IMR-90 (cell line): ENCODE results near the gene FARS2. TPM values are rescaled to one million over a fixed set of nuclear protein-coding genes. Genes with fewer than 3 reads are reported as not detected.

Experiments used
- ATAC-seq: fragments of 200-7000 bp; cut with Tn5 transposase; 2 replicates; pipeline ENCODE4 v1.9.1; 2020; ENCODE audit warnings: low read depth, mild to moderate bottlenecking, moderate library complexity
- BruUV-seq: library from RNA; stranded (reverse); fragments of 400-500 nt; replicated peaks from 2 replicates; lab custom pipeline; 2021; lab: Mats Ljungman, UMichigan
- CTCF ChIA-PET: fragments of 300-600 bp; formaldehyde crosslinking; extraction: SDS; loops from one replicate; lab custom pipeline; 2021; ENCODE audit warnings: antibody characterized with exemption; lab: Yijun Ruan, JAX
- POLR2A ChIA-PET: fragments of 300-600 bp; sonication (Branson Sonifier 250); formaldehyde crosslinking; loops from one replicate; lab custom pipeline; 2022; ENCODE audit warnings: antibody characterized with exemption; ENCODE audit not compliant: unreplicated experiment; lab: Charles Lee
- DNase-seq: peaks from one replicate; pipeline ENCODE4 v3.0.0; 2013
- H2AFZ ChIP-seq: replicated peaks from 2 replicates; pipeline ENCODE3; 2013; ENCODE audit warnings: low read length, mild to moderate bottlenecking; ENCODE audit not compliant: poor library complexity
- H2AK5ac ChIP-seq: 2 replicates; pipeline ENCODE4 v1.6.1; 2013; ENCODE audit warnings: low read depth, low read length, inconsistent platforms
- H2AK9ac ChIP-seq: replicated peaks from 2 replicates; pipeline ENCODE3; 2013; ENCODE audit warnings: mild to moderate bottlenecking, low read depth, low read length, moderate library complexity; ENCODE audit not compliant: poor library complexity
- H2BK120ac ChIP-seq: 2 replicates; pipeline ENCODE4 v1.6.1; 2013; ENCODE audit warnings: low read depth, low read length, inconsistent platforms
- H2BK15ac ChIP-seq: 3 replicates; pipeline ENCODE4 v1.6.1; 2013; ENCODE audit warnings: low read depth, low read length, inconsistent platforms
- H2BK20ac ChIP-seq: 2 replicates; pipeline ENCODE4 v1.6.1; 2013; ENCODE audit warnings: low read depth, mild to moderate bottlenecking, inconsistent platforms, low read length, moderate library complexity
- H2BK5ac ChIP-seq: 2 replicates; pipeline ENCODE4 v1.6.1; 2013; ENCODE audit warnings: mild to moderate bottlenecking, low read depth, low read length, inconsistent platforms; ENCODE audit not compliant: poor library complexity, severe bottlenecking
- H3K14ac ChIP-seq: replicated peaks from 2 replicates; pipeline ENCODE4 v1.6.1; 2013; ENCODE audit warnings: low read depth, low read length, inconsistent platforms
- H3K18ac ChIP-seq: 2 replicates; pipeline ENCODE4 v1.6.1; 2013; ENCODE audit warnings: low read depth, low read length, control low read depth
- H3K23ac ChIP-seq: 2 replicates; pipeline ENCODE4 v1.6.1; 2013; ENCODE audit warnings: low read depth, low read length, inconsistent platforms
- H3K27ac ChIP-seq: 2 replicates; pipeline ENCODE4 v1.5.1; 2013; ENCODE audit warnings: mild to moderate bottlenecking, control low read depth, low read length; ENCODE audit not compliant: insufficient read depth
- H3K27me3 ChIP-seq: 2 replicates; pipeline ENCODE4 v1.6.1; 2013; ENCODE audit warnings: low read length; ENCODE audit not compliant: control insufficient read depth, insufficient read depth
- H3K36me3 ChIP-seq: 2 replicates; pipeline ENCODE4 v1.6.1; 2013; ENCODE audit warnings: low read length, mixed read lengths; ENCODE audit not compliant: control insufficient read depth, insufficient read depth
- H3K4ac ChIP-seq: 2 replicates; pipeline ENCODE4 v1.6.1; 2013; ENCODE audit warnings: low read depth, low read length, inconsistent platforms
- H3K4me1 ChIP-seq: 2 replicates; pipeline ENCODE4 v1.6.1; 2013; ENCODE audit warnings: low read length, mixed read lengths; ENCODE audit not compliant: control insufficient read depth, insufficient read depth
- H3K4me2 ChIP-seq: 2 replicates; pipeline ENCODE4 v1.6.1; 2013; ENCODE audit warnings: low read depth, mild to moderate bottlenecking, control low read depth, low read length, moderate library complexity
- H3K4me3 ChIP-seq: 2 replicates; pipeline ENCODE4 v1.5.1; 2013; ENCODE audit warnings: low read depth, mild to moderate bottlenecking, control low read depth, low read length, moderate library complexity; ENCODE audit not compliant: insufficient read depth
- H3K56ac ChIP-seq: 2 replicates; pipeline ENCODE4 v1.6.1; 2013; ENCODE audit warnings: low read length, inconsistent platforms; ENCODE audit not compliant: insufficient read depth; ENCODE audit errors: extremely low read depth
- H3K79me1 ChIP-seq, 2 experiments: 2 replicates each; pipeline ENCODE4 v1.6.1; 2013; ENCODE audit warnings: low read length in 2 of 2, inconsistent platforms in 1 of 2, low read depth in 1 of 2
- H3K9ac ChIP-seq: 2 replicates; pipeline ENCODE4 v1.6.1; 2013; ENCODE audit warnings: low read depth, low read length, control low read depth
- H3K9me1 ChIP-seq: 2 replicates; pipeline ENCODE4 v1.6.1; 2013; ENCODE audit warnings: low read length, inconsistent platforms; ENCODE audit not compliant: insufficient read depth
- H3K9me3 ChIP-seq: 2 replicates; pipeline ENCODE4 v1.6.1; 2013; ENCODE audit warnings: low read length; ENCODE audit not compliant: control insufficient read depth, insufficient read depth
- H4K20me1 ChIP-seq: 2 replicates; pipeline ENCODE4 v1.6.1; 2013; ENCODE audit warnings: low read length, inconsistent platforms; ENCODE audit not compliant: insufficient read depth
- H4K5ac ChIP-seq: 2 replicates; pipeline ENCODE4 v1.6.1; 2013; ENCODE audit warnings: mild to moderate bottlenecking, low read depth, low read length, control low read depth
- H4K8ac ChIP-seq, 2 experiments: 2 replicates each; pipeline ENCODE4 v1.6.1; 2013; ENCODE audit warnings: low read depth in 2 of 2, low read length in 2 of 2, control low read depth in 1 of 2, inconsistent platforms in 1 of 2
- H4K91ac ChIP-seq: 2 replicates; pipeline ENCODE4 v1.6.1; 2013; ENCODE audit warnings: low read depth, low read length, inconsistent platforms; ENCODE audit not compliant: insufficient read depth
- BHLHE40 ChIP-seq: fragments of 150-350 bp; IDR thresholded peaks from 2 replicates; pipeline ENCODE4 v1.6.1; 2016; ENCODE audit warnings: mild to moderate bottlenecking, low read depth, low read length
- CEBPB ChIP-seq: IDR thresholded peaks from 2 replicates; pipeline ENCODE4 v1.6.1; 2012; ENCODE audit warnings: low read depth, low read length, improper control_type of control experiment
- CHD1 ChIP-seq: IDR thresholded peaks from 2 replicates; pipeline ENCODE4 v1.6.1; 2012; ENCODE audit warnings: low read depth, low read length, improper control_type of control experiment
- CTCF ChIP-seq: conservative IDR thresholded peaks from 2 replicates; pipeline ENCODE4 v1.5.1; 2012; ENCODE audit warnings: mild to moderate bottlenecking, low read depth, low read length, improper control_type of control experiment
- FOS ChIP-seq: fragments of 150-350 bp; IDR thresholded peaks from 2 replicates; pipeline ENCODE4 v1.6.1; 2016; ENCODE audit warnings: low read depth, low read length
- MAFK ChIP-seq: IDR thresholded peaks from 2 replicates; pipeline ENCODE4 v1.6.1; 2012; ENCODE audit warnings: low read depth, low read length, improper control_type of control experiment
- MAZ ChIP-seq: IDR thresholded peaks from 2 replicates; pipeline ENCODE4 v1.6.1; 2012; ENCODE audit warnings: low read depth, mild to moderate bottlenecking, low read length, improper control_type of control experiment, moderate library complexity, borderline replicate concordance
- MXI1 ChIP-seq: IDR thresholded peaks from 2 replicates; pipeline ENCODE4 v1.6.1; 2012; ENCODE audit warnings: low read depth, mild to moderate bottlenecking, low read length, moderate library complexity, borderline replicate concordance
- NFE2L2 ChIP-seq: fragments of 150-350 bp; IDR thresholded peaks from 2 replicates; pipeline ENCODE4 v1.6.1; 2016; ENCODE audit warnings: low read depth, mild to moderate bottlenecking, low read length
- POLR2A ChIP-seq: IDR thresholded peaks from 2 replicates; pipeline ENCODE4 v1.6.1; 2012; ENCODE audit warnings: mild to moderate bottlenecking, low read depth, low read length
- RAD21 ChIP-seq: IDR thresholded peaks from 2 replicates; pipeline ENCODE4 v1.6.1; 2012; ENCODE audit warnings: low read length, improper control_type of control experiment
- RCOR1 ChIP-seq: IDR thresholded peaks from 2 replicates; pipeline ENCODE4 v1.6.1; 2012; ENCODE audit warnings: mild to moderate bottlenecking, low read length, improper control_type of control experiment; ENCODE audit not compliant: insufficient replicate concordance
- RFX5 ChIP-seq: IDR thresholded peaks from 2 replicates; pipeline ENCODE4 v1.8.0; 2012; ENCODE audit warnings: low read depth, mild to moderate bottlenecking, low read length, moderate library complexity
- SMC3 ChIP-seq: fragments of 150-350 bp; IDR thresholded peaks from 2 replicates; pipeline ENCODE4 v1.6.1; 2016; ENCODE audit warnings: low read depth, mild to moderate bottlenecking, antibody characterized with exemption, low read length, moderate library complexity
- USF2 ChIP-seq: fragments of 150-350 bp; IDR thresholded peaks from 2 replicates; pipeline ENCODE4 v1.6.1; 2017; ENCODE audit warnings: mild to moderate bottlenecking, antibody characterized with exemption, low read length, low read depth
- WGBS, 2 experiments: methylation state at CpG; one replicate each; pipeline versions ENCODE4 v1.1.5 to v1.1.7; 2013; ENCODE audit warnings: missing lambda C conversion rate in 2 of 2; ENCODE audit not compliant: insufficient read length in 1 of 2; ENCODE audit errors: extremely low coverage in 2 of 2; 5-methylcytosine and 5-hydroxymethylcytosine counted together
- dilution Hi-C: fragments of 300-500 bp; cut with HindIII; formaldehyde crosslinking; loops from one replicate; pipeline ENCODE4 v1.14.3; 2018; ENCODE audit warnings: low sequenced_read_pairs; ENCODE audit not compliant: unreplicated experiment
- in situ Hi-C: fragments of 300-500 bp; cut with MboI; formaldehyde crosslinking; loops from 3 replicates; pipeline ENCODE4 v1.14.3; 2019; ENCODE audit warnings: low sequenced_read_pairs, inconsistent platforms, mixed read lengths
- intact Hi-C: fragments of 100-400 bp; cut with micrococcal nuclease; formaldehyde crosslinking; loops from 2 replicates; pipeline ENCODE4 v1.10.0; 2022
- polyA plus RNA-seq, 3 experiments: library from polyadenylated mRNA; depleted of rRNA; stranded (reverse); fragments of >200 nt; gene quantifications; 2 replicates each; pipeline ENCODE4 v1.2.3, GENCODE V29; 2012; ENCODE audit warnings: low replicate concordance in 1 of 3
- total RNA-seq: library from RNA; depleted of rRNA; stranded (reverse); fragments of >200 nt; gene quantifications from 2 replicates; pipeline ENCODE4 v1.2.3, GENCODE V29; 2012
- TF ChIP-seq, protein P1 (sequence below): fragments of 150-350 bp; IDR thresholded peaks from 2 replicates; pipeline ENCODE4 v1.6.1; 2016; ENCODE audit warnings: low read depth, mild to moderate bottlenecking, low read length, moderate library complexity, borderline replicate concordance

The FARS2 gene
- total and polyA plus RNA-seq, 2 of the 4 experiments (the other 2 are of a cell fraction) = 12.1 to 28.9 TPM

- Histone ChIP-seq H2AFZ (no peak overlapping the region), H2BK5ac (no peak overlapping the region), H2BK120ac (no peak overlapping the region), H3K79me1 (no peaks in the 10 kb centered on the region), H2BK15ac (no peak overlapping the region), H3K4ac (no peak overlapping the region), H3K27me3 (no peaks in the 10 kb centered on the region), H2BK20ac (no peak overlapping the region), H2AK5ac (no peak overlapping the region), H3K9me1 (no peaks in the 10 kb centered on the region; the same call in 1 of the 2 replicates), H4K20me1 (no peaks in the 10 kb centered on the region), H3K4me1 (peaks cover 3% of the 10 kb centered on the region; the same call in 1 of the 2 replicates), H3K56ac (no peak overlapping the region), H4K91ac (no peak overlapping the region), H3K4me2 (no peak overlapping the region), H4K8ac (no peak overlapping the region), H3K18ac (no peak overlapping the region), H2AK9ac (no peak overlapping the region), H3K23ac (no peak overlapping the region), H4K5ac (no peak overlapping the region), H3K27ac (no peak overlapping the region), H3K14ac (no peak overlapping the region), H3K9me3 (no peaks in the 10 kb centered on the region), H3K4me3 (no peak overlapping the region), H3K9ac (no peak overlapping the region), H3K36me3 (no peaks in the 10 kb centered on the region)
- ChIA-PET POLR2A (no interaction called here), CTCF (no interaction called here)
- DNase-seq = no peak
- 93% methylated on average over 3 of the region's 7 CpGs; no CpG with 5 or more reads in 1 of the 2 experiments for whole genome bisulfite sequencing, 2 experiments
- TF ChIP-seq POLR2A (no peak), CHD1 (no peak), RAD21 (no peak), FOS (no peak), RCOR1 (no peak), SMC3 (no peak), NFE2L2 (no peak), CEBPB (no peak), MAZ (no peak), USF2 (no peak), MXI1 (no peak), MAFK (no peak), RFX5 (no peak), CTCF (no peak), BHLHE40 (no peak)
- TF ChIP-seq, protein P1, sequence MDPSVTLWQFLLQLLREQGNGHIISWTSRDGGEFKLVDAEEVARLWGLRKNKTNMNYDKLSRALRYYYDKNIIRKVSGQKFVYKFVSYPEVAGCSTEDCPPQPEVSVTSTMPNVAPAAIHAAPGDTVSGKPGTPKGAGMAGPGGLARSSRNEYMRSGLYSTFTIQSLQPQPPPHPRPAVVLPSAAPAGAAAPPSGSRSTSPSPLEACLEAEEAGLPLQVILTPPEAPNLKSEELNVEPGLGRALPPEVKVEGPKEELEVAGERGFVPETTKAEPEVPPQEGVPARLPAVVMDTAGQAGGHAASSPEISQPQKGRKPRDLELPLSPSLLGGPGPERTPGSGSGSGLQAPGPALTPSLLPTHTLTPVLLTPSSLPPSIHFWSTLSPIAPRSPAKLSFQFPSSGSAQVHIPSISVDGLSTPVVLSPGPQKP = no peak
- intact Hi-C loops = no loop called here
- in situ Hi-C loops = no loop called here
- dilution Hi-C loops = no loop called here
- ATAC-seq = no peak
- BruUV-seq = no TSS peak
These were observed 470.1 kb downstream of the FARS2 start for GRCh38 chr6:5731435-5731834.
